GM12864 (cell line): Measurements from ENCODE around the gene BIRC2.
"Not testable (repeated sequence)": the region's sequence is repeated elsewhere in the genome, so short reads cannot be mapped to it uniquely, and the experiment has no call there.

ENCODE experiments used
- DNase-seq: peaks from one replicate; pipeline ENCODE4 v3.0.0-alpha.2; 2011; ENCODE audit warnings: low read depth
- H3K4me3 ChIP-seq: 2 replicates; pipeline ENCODE4 v1.5.1; 2011; ENCODE audit warnings: mild to moderate bottlenecking, low read depth, low read length, control low read depth
- CTCF ChIP-seq: IDR thresholded peaks from 2 replicates; pipeline ENCODE4 v1.5.1; 2011; ENCODE audit warnings: low read depth, mild to moderate bottlenecking, moderate library complexity, low read length, control low read depth, inconsistent platforms; ENCODE audit errors: missing control alignments

The BIRC2 gene

GRCh38 chr11:102323542-102324251 is 23.3 kb upstream of the BIRC2 start:
- no peak for DNase-seq
- no peak overlapping the region for H3K4me3 ChIP-seq
- TF ChIP-seq CTCF = no peak

- no peak overlapping the region for H3K4me3 ChIP-seq
- no peak for TF ChIP-seq CTCF
Measured at GRCh38 chr11:102325088-102325487, 21.9 kb upstream of the BIRC2 start.

GRCh38 chr11:102328748-102329147 is 18.3 kb upstream of the BIRC2 start:
- H3K4me3 ChIP-seq = no peak overlapping the region
- DNase-seq = no peak
- no peak for TF ChIP-seq CTCF

More at GRCh38 chr11:102325088-102325487, 21.9 kb upstream of the BIRC2 start:
- no peak for DNase-seq

- no peak for TF ChIP-seq CTCF
- no peak for DNase-seq
- no peak overlapping the region for H3K4me3 ChIP-seq
Measured at GRCh38 chr11:102330231-102330630, 16.8 kb upstream of the BIRC2 start.

GRCh38 chr11:102331341-102331740 is 15.7 kb upstream of the BIRC2 start:
- no peak overlapping the region for H3K4me3 ChIP-seq
- no peak for TF ChIP-seq CTCF
- DNase-seq = no peak

GRCh38 chr11:102332611-102332994 is 14.4 kb upstream of the BIRC2 start:
- no peak for DNase-seq
- TF ChIP-seq CTCF = no peak

GRCh38 chr11:102338479-102339010 is 8.5 kb upstream of the BIRC2 start:
- DNase-seq = no peak
- H3K4me3 ChIP-seq = no peak overlapping the region
- TF ChIP-seq CTCF = no peak

More at GRCh38 chr11:102332611-102332994, 14.4 kb upstream of the BIRC2 start:
- H3K4me3 ChIP-seq = no peak overlapping the region

GRCh38 chr11:102341311-102341710 is 5.7 kb upstream of the BIRC2 start:
- H3K4me3 ChIP-seq, DNase-seq: not testable (repeated sequence)
